ENCODE measurements around the gene GRAMD1B.

GRAMD1B gene

GRCh38 chr11:123409456-123410217 lies 20.4 kb upstream of the GRAMD1B start:
- no peak for FAIRE-seq

- FAIRE-seq: no peak
Measured at GRCh38 chr11:123410218-123410549, 19.9 kb upstream of the GRAMD1B start.

GRCh38 chr11:123413636-123414035 lies 16.4 kb upstream of the GRAMD1B start:
- FAIRE-seq: no peak

GRCh38 chr11:123416566-123416965 lies 13.5 kb upstream of the GRAMD1B start:
- no peak for FAIRE-seq

GRCh38 chr11:123418351-123419114 lies 11.5 kb upstream of the GRAMD1B start:
- FAIRE-seq: no peak

- FAIRE-seq: no peak
Measured at GRCh38 chr11:123419731-123420452, 10.2 kb upstream of the GRAMD1B start.

- no peak for FAIRE-seq
Measured at GRCh38 chr11:123421589-123421988, 8.5 kb upstream of the GRAMD1B start.

- FAIRE-seq: no peak
Measured at GRCh38 chr11:123425367-123425766, 4.7 kb upstream of the GRAMD1B start.

GRCh38 chr11:123426789-123427188 lies 3.3 kb upstream of the GRAMD1B start:
- no peak for FAIRE-seq

- no peak for FAIRE-seq
Measured at GRCh38 chr11:123427405-123427804, 2.7 kb upstream of the GRAMD1B start.

GRCh38 chr11:123428116-123428715 lies 1.9 kb upstream of the GRAMD1B start:
- FAIRE-seq: no peak

GRCh38 chr11:123429336-123429735 lies 733 bp upstream of the GRAMD1B start:
- no peak for FAIRE-seq

- no peak for FAIRE-seq
Measured at GRCh38 chr11:123430721-123431497, 840 bp downstream of the GRAMD1B start.

GRCh38 chr11:123431619-123432018 lies 1.6 kb downstream of the GRAMD1B start:
- FAIRE-seq: no peak

- no peak for FAIRE-seq
Measured at GRCh38 chr11:123434262-123434661, 4.2 kb downstream of the GRAMD1B start.

- FAIRE-seq: no peak
Measured at GRCh38 chr11:123434911-123435310, 4.8 kb downstream of the GRAMD1B start.

GRCh38 chr11:123437236-123437979 lies 7.3 kb downstream of the GRAMD1B start:
- FAIRE-seq: no peak

GRCh38 chr11:123438131-123438627 lies 8.1 kb downstream of the GRAMD1B start:
- no peak for FAIRE-seq

- FAIRE-seq: no peak
Measured at GRCh38 chr11:123439616-123440015, 9.5 kb downstream of the GRAMD1B start.

- FAIRE-seq: no peak
Measured at GRCh38 chr11:123441161-123441560, 11.1 kb downstream of the GRAMD1B start.

GRCh38 chr11:123443851-123444623 lies 14.0 kb downstream of the GRAMD1B start:
- FAIRE-seq: no peak

Measured in TTC549 (cell line).